K562 (cell line): ENCODE results near the gene CDCP1. TPM values are rescaled to one million over a fixed set of nuclear protein-coding genes. Genes with fewer than 3 reads are reported as not detected.

ENCODE experiments used
- ATF1 ChIP-seq, 2 experiments: fragments of 450-650 bp in 1 of 2; IDR thresholded peaks; 2 replicates each; pipeline ENCODE4 v1.6.1; 2016; ENCODE audit warnings: missing compliant biosample characterization in 1 of 2, missing genetic modification characterization in 1 of 2
- BCOR ChIP-seq: fragments of 450-650 bp; IDR thresholded peaks from 2 replicates; pipeline ENCODE4 v1.6.1; 2016
- CEBPG ChIP-seq, 3 experiments: fragments of 200-800 bp in 1 of 3; sonication (Bioruptor generic) in 1 of 3; sonication (generic) in 1 of 3; formaldehyde crosslinking in 1 of 3; IDR thresholded peaks in 2 of 3; conservative IDR thresholded peaks in 1 of 3; 2 replicates each; pipeline versions ENCODE4 v1.6.1 to v1.8.0; 2016 to 2022; ENCODE audit warnings: missing compliant biosample characterization in 2 of 3, missing genetic modification characterization in 2 of 3, mild to moderate bottlenecking in 1 of 3, missing genetic modification reagents in 1 of 3
- CREM ChIP-seq: IDR thresholded peaks from 2 replicates; pipeline ENCODE4 v1.6.1; 2014; ENCODE audit warnings: antibody characterized with exemption, low read depth
- CTCF ChIP-seq, 3 experiments: IDR thresholded peaks in 2 of 3; conservative IDR thresholded peaks in 1 of 3; 2 replicates each; pipeline ENCODE4 v1.5.1; 2011 to 2012; ENCODE audit warnings: low read length in 3 of 3, mild to moderate bottlenecking in 3 of 3, control low read depth in 2 of 3, improper control_type of control experiment in 1 of 3, inconsistent platforms in 1 of 3, low read depth in 1 of 3, mixed read lengths in 1 of 3, moderate library complexity in 1 of 3; ENCODE audit not compliant: insufficient read depth in 2 of 3
- CXXC5 ChIP-seq: fragments of 250-450 bp; sonication (Bioruptor Pico); IDR thresholded peaks from 2 replicates; pipeline ENCODE4 v1.8.0; 2022; ENCODE audit warnings: inconsistent platforms, mild to moderate bottlenecking, moderate library complexity
- E2F5 ChIP-seq: sonication (generic); formaldehyde crosslinking; IDR thresholded peaks from 2 replicates; pipeline ENCODE4 v1.8.0; 2022; ENCODE audit warnings: mild to moderate bottlenecking, missing genetic modification reagents
- KDM5B ChIP-seq: fragments of 200-600 bp; sonication (generic); IDR thresholded peaks from 2 replicates; pipeline ENCODE4 v1.6.1; 2012; ENCODE audit warnings: low read depth, mild to moderate bottlenecking, moderate library complexity, low read length, control low read depth, inconsistent platforms; ENCODE audit not compliant: insufficient replicate concordance
- MAFG ChIP-seq: fragments of 450-650 bp; conservative IDR thresholded peaks from 2 replicates; pipeline ENCODE4 v1.6.1; 2016; ENCODE audit warnings: missing genetic modification characterization, missing compliant biosample characterization
- MYC ChIP-seq, 2 experiments: fragments of 250-450 bp in 1 of 2; sonication (Bioruptor Pico) in 1 of 2; IDR thresholded peaks; 2 replicates each; pipeline versions ENCODE4 v1.5.1 to v1.6.1; 2012 to 2021; ENCODE audit warnings: low read depth in 2 of 2, borderline replicate concordance in 1 of 2, improper control_type of control experiment in 1 of 2, low read length in 1 of 2, mild to moderate bottlenecking in 1 of 2, moderate library complexity in 1 of 2
- NFRKB ChIP-seq: fragments of 450-650 bp; IDR thresholded peaks from 2 replicates; pipeline ENCODE4 v1.6.1; 2016; ENCODE audit warnings: low read depth
- RAD21 ChIP-seq, 2 experiments: fragments of 250-450 bp in 1 of 2; fragments of 450-650 bp in 1 of 2; sonication (Bioruptor Pico) in 1 of 2; formaldehyde crosslinking in 1 of 2; IDR thresholded peaks in 1 of 2; conservative IDR thresholded peaks in 1 of 2; 2 replicates each; pipeline versions ENCODE4 v1.4.0 to v1.8.0; 2020 to 2022; ENCODE audit warnings: mild to moderate bottlenecking in 2 of 2, moderate library complexity in 1 of 2
- SMARCA5 ChIP-seq: fragments of 450-650 bp; IDR thresholded peaks from 2 replicates; pipeline ENCODE4 v1.6.1; 2016
- TCFL5 ChIP-seq: fragments of 250-450 bp; sonication (Bioruptor Pico); conservative IDR thresholded peaks from 2 replicates; pipeline ENCODE4 v1.6.1; 2021; ENCODE audit warnings: mild to moderate bottlenecking, moderate library complexity, matching md5 sums
- ZNF134 ChIP-seq: fragments of 250-450 bp; sonication (Bioruptor Pico); conservative IDR thresholded peaks from 2 replicates; pipeline ENCODE4 v1.4.0; 2020
- ZNF239 ChIP-seq: fragments of 250-450 bp; sonication (Bioruptor Pico); IDR thresholded peaks from 2 replicates; pipeline ENCODE4 v1.4.0; 2020; ENCODE audit warnings: mild to moderate bottlenecking
- ZNF395 ChIP-seq: fragments of 200-800 bp; sonication (Bioruptor generic); IDR thresholded peaks from 2 replicates; pipeline ENCODE4 v1.6.1; 2017; ENCODE audit warnings: missing genetic modification characterization, missing compliant biosample characterization
- ZNF740 ChIP-seq, 3 experiments: fragments of 200-800 bp in 1 of 3; sonication (Bioruptor generic) in 1 of 3; sonication (generic) in 1 of 3; formaldehyde crosslinking in 1 of 3; IDR thresholded peaks; 2 replicates each; pipeline versions ENCODE4 v1.6.1 to v1.8.0; 2016 to 2022; ENCODE audit warnings: mild to moderate bottlenecking in 2 of 3, missing compliant biosample characterization in 2 of 3, missing genetic modification characterization in 2 of 3, missing genetic modification reagents in 1 of 3
- polyA plus RNA-seq, 8 experiments: library from polyadenylated mRNA; depleted of rRNA in 4 of 8; stranded (reverse) in 5 of 8; unstranded in 3 of 8; fragments of >200 nt; fragmentation: Nextera tagmentation in 2 of 8; fragmentation: Illumina TruSeq in 1 of 8; extraction: Ambion mirVana in 2 of 8; extraction: Trizol in 1 of 8; gene quantifications; 2 replicates each; pipeline versions ENCODE4 v1.2.1 to v1.2.3, GENCODE V29; 2011 to 2014; ENCODE audit warnings: inconsistent platforms in 1 of 8, missing spikeins in 1 of 8
- total RNA-seq, 7 experiments: library from RNA; depleted of rRNA in 6 of 7; stranded (reverse); fragments of >200 nt in 6 of 7; fragmentation: Illumina TruSeq in 2 of 7; extraction: Trizol in 2 of 7; gene quantifications; 2 replicates each; pipeline versions ENCODE4 v1.2.1 to v1.2.3, GENCODE V29; 2011 to 2021; ENCODE audit warnings: low replicate concordance in 1 of 7

The CDCP1 gene
- total and polyA plus RNA-seq, 9 of the 15 experiments (the other 6 are each of a cell fraction or from before 2014, with no cell fraction given), result 3.9 to 16.4 (median 5.2) TPM

- TF ChIP-seq ZNF239 (CRISPR knock-in tag) (peak; percentile 42; the same call in 1 of the 2 replicates), CXXC5 (CRISPR knock-in tag) (peak; percentile 42), SMARCA5 (no peak), NFRKB (0 out of 2 replicates have a peak, but pooled peaks have one; percentile 19), CEBPG (CRISPR knock-in tag; IDR thresholded peaks at IDR 0.05) (peak; percentile 43; the same call in 1 of the 2 replicates), CEBPG (tag; conservative IDR thresholded peaks at IDR 0.05 in 1 of 2, IDR thresholded peaks at IDR 0.05 in 1 of 2) (peak in 1 of 2 experiments; percentile 40; a peak in 1 of 4 replicates), MAFG (tag) (0 out of 2 replicates have a peak, but pooled peaks have one; percentile 10), BCOR (0 out of 2 replicates have a peak, but pooled peaks have one; percentile 20), ZNF134 (CRISPR knock-in tag) (no peak; the same call in 1 of the 2 replicates), CREM (peak; percentile 43; the same call in 1 of the 2 replicates), ATF1 (CRISPR knock-in tag; IDR thresholded peaks at IDR 0.05) (no peak), ATF1 (tag; IDR thresholded peaks at IDR 0.05) (peak; percentile 59), TCFL5 (0 out of 2 replicates have a peak, but pooled peaks have one; percentile 25), RAD21 (CRISPR knock-in tag; conservative IDR thresholded peaks at IDR 0.05 in 1 of 2, IDR thresholded peaks at IDR 0.05 in 1 of 2) (peak; percentile 30 to 70; a peak in 3 of 4 replicates), E2F5 (0 out of 2 replicates have a peak, but pooled peaks have one; percentile 0), ZNF740 (CRISPR knock-in tag; IDR thresholded peaks at IDR 0.05) (no peak), ZNF740 (tag; IDR thresholded peaks at IDR 0.05) (no peak), MYC (IDR thresholded peaks at IDR 0.05; ENCODE audit: low read depth, low read length) (peak; percentile 20; the same call in 1 of the 2 replicates), MYC (CRISPR knock-in tag; IDR thresholded peaks at IDR 0.05; ENCODE audit: borderline replicate concordance, low read depth) (no peak), KDM5B (no peak), CTCF (IDR thresholded peaks at IDR 0.05 in 2 of 3, conservative IDR thresholded peaks at IDR 0.05 in 1 of 3; ENCODE audit: insufficient read depth in 2 of 3, low read depth in 1 of 3, low read length in 3 of 3) (peak; percentile 39 to 57 (median 57); a peak in 4 of 6 replicates), ZNF395 (CRISPR knock-in tag) (peak; percentile 71; the same call in 1 of the 2 replicates)
These were observed 67.2 kb downstream of the CDCP1 start (continued) for GRCh38 chr3:45078910-45079522.
